ENCODE results near the gene DMD. TPM values are rescaled to one million over a fixed set of nuclear protein-coding genes. Genes with fewer than 3 reads are reported as not detected.

Gene DMD
- total and polyA plus RNA-seq, 2 of the 8 experiments (the other 6 are each of a cell fraction or from before 2014, with no cell fraction given) = 4.8 to 7.4 TPM

DNA sequence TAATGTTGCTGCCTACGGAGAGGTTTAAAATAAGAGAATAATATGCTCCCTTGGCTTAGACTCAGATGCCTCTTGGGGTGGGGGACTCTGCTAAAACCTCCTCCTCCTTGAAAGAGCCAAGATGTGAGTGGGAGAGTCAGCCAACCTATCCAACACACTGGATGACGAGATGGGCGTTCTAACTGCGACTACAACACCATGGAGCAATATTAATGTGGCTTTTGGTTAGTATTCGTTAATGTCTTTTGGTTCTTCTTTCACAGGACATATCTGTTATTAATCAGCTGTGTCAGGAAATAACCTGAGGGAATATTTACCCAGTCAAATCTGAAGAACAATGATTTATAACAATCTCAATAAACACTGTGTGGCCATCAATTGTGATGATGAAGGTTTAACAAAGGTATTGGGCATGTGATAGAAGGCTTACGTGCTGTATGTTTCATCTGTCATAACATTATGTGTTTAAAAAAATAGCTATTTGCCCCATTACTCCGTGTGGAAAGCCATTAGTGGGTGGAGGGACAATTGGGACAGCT is 1996.0 kb downstream of the DMD start:
- no peak overlapping the region for H3K27ac ChIP-seq (ENCODE audit: low read depth, low read length)
- H2BK5ac ChIP-seq (ENCODE audit: low read depth, low read length) = no peak overlapping the region
- peaks cover 0 to 2% (median 0%) of the 10 kb centered on the region in 4 experiments; a peak in 2 of 7 replicates for H3K4me1 ChIP-seq (replicated peaks in 1 of 4; ENCODE audit: control insufficient read depth in 3 of 4, insufficient read depth in 4 of 4, low read length in 3 of 4)
- H3K79me2 ChIP-seq (ENCODE audit: control insufficient read depth in 1 of 2, insufficient read depth in 2 of 2, low read length in 2 of 2) = no peaks in the 10 kb centered on the region
- DNase-seq (ENCODE audit: low read depth in 1 of 2, low spot score in 2 of 2) = no peak
- no peak overlapping the region for H3K4me2 ChIP-seq (ENCODE audit: insufficient read depth in 1 of 2, low read depth in 2 of 2, low read length in 2 of 2)
- FAIRE-seq = no peak
- CTCF ChIA-PET (ENCODE audit: partially characterized antibody) = interaction anchor here (0.7 to 2.0 kb wide), 4 partner anchors 11 to 48 kb away, joined by 3 to 12 read pairs (median 5); no protein-coding TSS in a partner anchor
- H2BK120ac ChIP-seq (replicated peaks; ENCODE audit: low read depth, low read length) = no peak overlapping the region
- H2BK12ac ChIP-seq (ENCODE audit: low read depth, low read length) = no peak overlapping the region
- no peaks in the 10 kb centered on the region for H3K9me3 ChIP-seq (ENCODE audit: insufficient read depth in 2 of 2, low read depth in 1 of 2, low read length in 1 of 2)
- H4K8ac ChIP-seq (ENCODE audit: extremely low read depth, insufficient read depth, low read length) = no peak overlapping the region
- no peak overlapping the region for H2AFZ ChIP-seq (ENCODE audit: low read length)
- H4K91ac ChIP-seq (replicated peaks; ENCODE audit: insufficient read length, low read length) = no peak overlapping the region
- no peaks in the 10 kb centered on the region for H3K23me2 ChIP-seq (ENCODE audit: low read depth, low read length)
- H4K20me1 ChIP-seq (replicated peaks in 1 of 2; ENCODE audit: control insufficient read depth in 1 of 2, insufficient read depth in 2 of 2, low read length in 2 of 2) = no peaks in the 10 kb centered on the region
- H3K14ac ChIP-seq (ENCODE audit: insufficient read length) = no peak overlapping the region
- TF ChIP-seq, protein P1, sequence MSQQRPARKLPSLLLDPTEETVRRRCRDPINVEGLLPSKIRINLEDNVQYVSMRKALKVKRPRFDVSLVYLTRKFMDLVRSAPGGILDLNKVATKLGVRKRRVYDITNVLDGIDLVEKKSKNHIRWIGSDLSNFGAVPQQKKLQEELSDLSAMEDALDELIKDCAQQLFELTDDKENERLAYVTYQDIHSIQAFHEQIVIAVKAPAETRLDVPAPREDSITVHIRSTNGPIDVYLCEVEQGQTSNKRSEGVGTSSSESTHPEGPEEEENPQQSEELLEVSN (IDR thresholded peaks at IDR 0.05) = no peak
- TF ChIP-seq CHD2 (IDR thresholded peaks at IDR 0.05; ENCODE audit: low read length) (no peak), JUN (IDR thresholded peaks at IDR 0.05; ENCODE audit: low read depth, low read length) (no peak), JUND (IDR thresholded peaks at IDR 0.05; ENCODE audit: low read length) (no peak), CBX5 (IDR thresholded peaks at IDR 0.05; ENCODE audit: low read depth, low read length) (no peak)
- no peak overlapping the region for H3K56ac ChIP-seq (replicated peaks; ENCODE audit: insufficient read length, low read depth, low read length)
- H4K5ac ChIP-seq (ENCODE audit: insufficient read length, low read depth, low read length) = no peak overlapping the region
- H2BK20ac ChIP-seq (ENCODE audit: low read length) = no peak overlapping the region
- H3K79me1 ChIP-seq (ENCODE audit: low read depth, low read length) = no peaks in the 10 kb centered on the region
- H3K36me3 ChIP-seq (ENCODE audit: control insufficient read depth in 2 of 4, insufficient read depth in 4 of 4, low read length in 3 of 4) = no peaks in the 10 kb centered on the region
- H3K23ac ChIP-seq (ENCODE audit: insufficient read length) = no peak overlapping the region
- H3K27me3 ChIP-seq (replicated peaks in 1 of 4; ENCODE audit: control insufficient read depth in 3 of 4, extremely low read depth in 1 of 4, insufficient read depth in 3 of 4, low read length in 3 of 4) = no peaks in the 10 kb centered on the region
- H2AK5ac ChIP-seq (ENCODE audit: low read depth, low read length) = no peak overlapping the region
- no peak overlapping the region for H2BK15ac ChIP-seq (ENCODE audit: low read length)
- no peak overlapping the region for H3K4ac ChIP-seq (replicated peaks; ENCODE audit: insufficient read length, low read depth, low read length)
- no peak overlapping the region for H3K4me3 ChIP-seq (ENCODE audit: extremely low read depth in 1 of 4, insufficient read depth in 2 of 4, low read depth in 3 of 4, low read length in 4 of 4)
- POLR2A ChIA-PET (ENCODE audit: partially characterized antibody) = no interaction called here
- no peak overlapping the region for H3K9ac ChIP-seq (replicated peaks in 1 of 4; ENCODE audit: extremely low read depth in 1 of 4, low read depth in 3 of 4, low read length in 3 of 4)
- whole genome bisulfite sequencing, 2 experiments (ENCODE audit: extremely low coverage in 1 of 2, insufficient coverage in 1 of 2, insufficient read length in 1 of 2, insufficient replicate concordance in 2 of 2, low coverage in 1 of 2, low lambda C conversion rate in 2 of 2, missing lambda C conversion rate in 1 of 2) = 97% methylated on average over 6 of the region's 7 CpGs; no CpG with 5 or more reads in 1 of the 2 experiments
- H3K18ac ChIP-seq (ENCODE audit: extremely low read depth, low read length) = no peak overlapping the region

Data from H1 (cell line).